Measurements from ENCODE around the gene ELL3.

GRCh38 chr15:43795197-43795596 is 18.4 kb upstream of the ELL3 start:
- no peak for TF ChIP-seq GATA2 (IDR thresholded peaks at IDR 0.05; ENCODE audit: low read depth, low read length)
- TF ChIP-seq GATA3 (IDR thresholded peaks at IDR 0.05; ENCODE audit: low read depth, low read length), result no peak

Data from SH-SY5Y (cell line).